ENCODE results near the gene GUCY2C.

DNA sequence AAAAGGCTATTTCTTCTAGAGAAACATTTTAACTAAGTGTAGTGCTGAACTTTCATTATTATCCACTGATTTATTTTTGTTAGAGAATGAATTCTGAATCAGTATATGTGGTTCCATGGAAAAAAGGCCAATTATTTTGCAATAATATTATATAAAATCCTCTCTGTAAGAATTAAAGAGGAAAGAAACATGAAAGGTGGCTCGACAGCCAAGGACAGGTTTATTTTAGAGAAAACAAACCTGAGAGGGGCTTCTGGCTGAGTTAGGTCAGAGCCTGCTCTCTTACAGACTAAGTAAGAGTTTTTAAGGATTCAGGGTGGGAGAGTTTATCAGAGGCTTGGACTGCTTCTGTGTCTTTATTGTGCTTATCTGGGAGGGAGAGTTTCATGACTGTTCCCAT, 46.7 kb upstream of the GUCY2C start:
- TF ChIP-seq CTCF (IDR thresholded peaks at IDR 0.05; ENCODE audit: low read depth, low read length) (no peak), EZH2phosphoT487 (IDR thresholded peaks at IDR 0.05; ENCODE audit: low read depth) (no peak)

Data from OCI-LY3 (cell line).